Activated B cell treated with CpG ODN at 0.5 μM for 24 hours (primary cell): Measurements from ENCODE around the gene ARID3B. TPM values are rescaled to one million over a fixed set of nuclear protein-coding genes. Genes with fewer than 3 reads are reported as not detected.

ENCODE experiments used
- ATAC-seq: fragments of 200-7000 bp; cut with Tn5 transposase; one replicate; pipeline ENCODE4 v1.10.0; 2021; ENCODE audit warnings: low read depth, mild to moderate bottlenecking, moderate library complexity
- CTCF ChIA-PET: fragments of 350-600 bp; sonication (Branson Sonifier 250); formaldehyde crosslinking; loops from one replicate; lab custom pipeline; 2021; ENCODE audit warnings: antibody characterized with exemption; lab: Charles Lee
- POLR2A ChIA-PET: fragments of 350-600 bp; sonication (Branson Sonifier 250); formaldehyde crosslinking; loops from one replicate; lab custom pipeline; 2021; ENCODE audit warnings: antibody characterized with exemption; lab: Charles Lee
- DNase-seq: peaks from one replicate; pipeline ENCODE4 v3.0.0; 2022
- H3K27ac Mint-ChIP-seq: one replicate; pipeline ENCODE4 v1.8.0; 2020; ENCODE audit warnings: mixed read lengths
- H3K27me3 Mint-ChIP-seq: one replicate; pipeline ENCODE4 v1.8.0; 2021; ENCODE audit warnings: mixed read lengths
- H3K36me3 Mint-ChIP-seq: one replicate; pipeline ENCODE4 v1.8.0; 2021; ENCODE audit warnings: low read depth, mixed read lengths
- H3K4me1 Mint-ChIP-seq: one replicate; pipeline ENCODE4 v1.8.0; 2021; ENCODE audit warnings: mixed read lengths
- H3K4me3 Mint-ChIP-seq: one replicate; pipeline ENCODE4 v1.8.0; 2020; ENCODE audit warnings: mild to moderate bottlenecking, mixed read lengths
- H3K9me3 Mint-ChIP-seq: one replicate; pipeline ENCODE4 v1.8.0; 2020; ENCODE audit warnings: mixed read lengths
- intact Hi-C: fragments of 100-400 bp; cut with micrococcal nuclease; formaldehyde crosslinking; loops from one replicate; pipeline ENCODE4 v1.15.1; 2024
- total RNA-seq: library from RNA; stranded (reverse); gene quantifications from 2 replicates; pipeline ENCODE4 v1.2.3, GENCODE V29; 2022
- TF ChIP-seq, protein P1 (sequence below): fragments of 200-600 bp; IDR thresholded peaks from one replicate; pipeline ENCODE4 v1.8.0; 2022; ENCODE audit warnings: antibody characterized with exemption, mild to moderate bottlenecking

ARID3B gene
- total RNA-seq, 1 donor from 2014 or later, result 26.9 TPM

DNA sequence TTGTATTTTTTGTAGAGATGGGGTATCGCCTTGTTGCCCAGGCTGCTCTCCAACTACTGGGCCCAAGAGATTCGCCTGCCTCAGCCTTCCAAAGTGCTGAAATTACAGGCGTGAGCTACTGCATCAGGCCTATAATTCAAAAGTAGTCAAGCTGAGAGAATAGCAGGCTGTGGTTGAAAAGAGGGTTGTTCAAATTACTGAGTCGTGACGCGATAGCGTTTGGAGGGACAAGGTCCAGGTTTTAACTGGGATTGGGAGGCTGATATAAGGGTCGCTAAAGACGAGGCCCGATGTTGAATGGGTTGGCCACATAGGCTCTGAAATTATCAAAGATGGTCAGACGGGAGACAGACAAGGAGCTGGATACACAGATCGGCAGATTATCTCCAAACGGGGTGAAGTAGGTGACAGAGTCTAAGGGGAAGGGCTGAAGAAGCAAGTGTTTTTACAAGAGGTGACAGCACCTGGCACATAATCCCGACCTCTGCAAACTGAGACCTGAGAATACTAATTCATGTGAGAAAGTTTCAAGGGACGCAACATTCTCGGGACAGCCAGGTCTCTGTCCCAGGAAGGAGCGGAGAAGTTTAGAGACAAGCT lies 759 bp upstream of the ARID3B start:
- ATAC-seq (no peak), DNase-seq (no peak)
- CTCF ChIA-PET, result interaction anchor here (1.8 kb wide), 1 partner anchor 158 kb away, joined by 5 read pairs; no protein-coding TSS in a partner anchor
- POLR2A ChIA-PET, result interaction anchor here (0.5 to 2.5 kb wide), 19 partner anchors 15 to 915 kb away, joined by 3 to 37 read pairs (median 5); partner anchors contain the start of genes CCDC33, CLK3, EDC3 and PML
- intact Hi-C loops, result loop anchor here (2.0 to 10.0 kb wide), 6 partner anchors 51 to 1105 kb away; partner anchors contain the start of genes IMP3, SCAMP2, SIN3A and SNX33
- Mint-ChIP-seq H3K27ac (peak overlapping the region; percentile 95), H3K4me3 (peak overlapping the region; percentile 98), H3K27me3 (no peaks in the 10 kb centered on the region), H3K9me3 (no peaks in the 10 kb centered on the region), H3K4me1 (peaks cover 42% of the 10 kb centered on the region), H3K36me3 (peaks cover 21% of the 10 kb centered on the region)
- TF ChIP-seq, protein P1, sequence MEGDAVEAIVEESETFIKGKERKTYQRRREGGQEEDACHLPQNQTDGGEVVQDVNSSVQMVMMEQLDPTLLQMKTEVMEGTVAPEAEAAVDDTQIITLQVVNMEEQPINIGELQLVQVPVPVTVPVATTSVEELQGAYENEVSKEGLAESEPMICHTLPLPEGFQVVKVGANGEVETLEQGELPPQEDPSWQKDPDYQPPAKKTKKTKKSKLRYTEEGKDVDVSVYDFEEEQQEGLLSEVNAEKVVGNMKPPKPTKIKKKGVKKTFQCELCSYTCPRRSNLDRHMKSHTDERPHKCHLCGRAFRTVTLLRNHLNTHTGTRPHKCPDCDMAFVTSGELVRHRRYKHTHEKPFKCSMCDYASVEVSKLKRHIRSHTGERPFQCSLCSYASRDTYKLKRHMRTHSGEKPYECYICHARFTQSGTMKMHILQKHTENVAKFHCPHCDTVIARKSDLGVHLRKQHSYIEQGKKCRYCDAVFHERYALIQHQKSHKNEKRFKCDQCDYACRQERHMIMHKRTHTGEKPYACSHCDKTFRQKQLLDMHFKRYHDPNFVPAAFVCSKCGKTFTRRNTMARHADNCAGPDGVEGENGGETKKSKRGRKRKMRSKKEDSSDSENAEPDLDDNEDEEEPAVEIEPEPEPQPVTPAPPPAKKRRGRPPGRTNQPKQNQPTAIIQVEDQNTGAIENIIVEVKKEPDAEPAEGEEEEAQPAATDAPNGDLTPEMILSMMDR, result no peak

DNA sequence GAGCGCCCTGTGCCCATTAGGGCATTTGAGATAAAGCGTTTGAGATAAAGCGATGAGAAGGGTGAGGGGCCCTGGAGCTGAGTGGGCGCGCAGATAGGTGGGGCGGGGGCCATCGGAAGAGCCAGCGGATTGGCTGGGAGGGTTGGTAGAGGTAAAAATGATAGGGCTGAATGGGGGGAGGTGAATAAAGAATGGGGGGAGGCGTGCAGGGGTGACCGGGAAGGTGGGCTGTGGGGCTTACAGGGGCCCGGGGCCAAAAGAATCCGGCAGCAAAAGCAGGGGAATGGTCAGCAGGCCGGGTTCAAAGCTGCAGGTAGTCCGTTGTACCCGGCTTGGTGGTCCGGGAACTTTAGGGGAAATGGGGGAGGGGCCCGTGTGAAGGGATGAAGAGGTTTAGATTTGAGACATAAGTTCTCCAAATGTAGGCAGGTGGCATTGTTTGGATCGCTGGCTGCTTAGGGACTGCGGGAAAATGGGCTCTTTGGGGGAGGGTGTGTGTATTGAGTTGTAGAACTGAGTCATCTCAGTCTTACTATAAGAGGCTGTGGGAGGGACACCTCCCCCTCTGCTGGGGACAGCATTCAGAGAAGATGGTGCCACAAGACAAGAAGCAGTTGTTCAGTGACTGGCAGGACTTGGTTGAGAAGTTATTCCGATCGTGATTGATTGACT lies 610 bp downstream of the ARID3B start:
- Mint-ChIP-seq H3K27ac (peak overlapping the region; percentile 90), H3K9me3 (no peaks in the 10 kb centered on the region), H3K4me3 (peak overlapping the region; percentile 93), H3K4me1 (peaks cover 56% of the 10 kb centered on the region), H3K36me3 (peaks cover 29% of the 10 kb centered on the region), H3K27me3 (no peaks in the 10 kb centered on the region)
- ChIA-PET CTCF (interaction anchor here (0.6 to 1.8 kb wide), 3 partner anchors 73 to 159 kb away, joined by 4 to 5 read pairs (median 4); no protein-coding TSS in a partner anchor), POLR2A (interaction anchor here (0.5 to 2.5 kb wide), 13 partner anchors 74 to 914 kb away, joined by 3 to 37 read pairs (median 4); partner anchors contain the start of genes CLK3, COX5A, EDC3 and UBL7)
- ATAC-seq, result peak; percentile 56
- TF ChIP-seq, protein P1, result no peak
- intact Hi-C loops, result loop anchor here (1.0 to 10.0 kb wide), 10 partner anchors 53 to 1103 kb away; partner anchors contain the start of genes CLK3, IMP3, PML and SCAMP2
- DNase-seq, result peak; percentile 40

DNA sequence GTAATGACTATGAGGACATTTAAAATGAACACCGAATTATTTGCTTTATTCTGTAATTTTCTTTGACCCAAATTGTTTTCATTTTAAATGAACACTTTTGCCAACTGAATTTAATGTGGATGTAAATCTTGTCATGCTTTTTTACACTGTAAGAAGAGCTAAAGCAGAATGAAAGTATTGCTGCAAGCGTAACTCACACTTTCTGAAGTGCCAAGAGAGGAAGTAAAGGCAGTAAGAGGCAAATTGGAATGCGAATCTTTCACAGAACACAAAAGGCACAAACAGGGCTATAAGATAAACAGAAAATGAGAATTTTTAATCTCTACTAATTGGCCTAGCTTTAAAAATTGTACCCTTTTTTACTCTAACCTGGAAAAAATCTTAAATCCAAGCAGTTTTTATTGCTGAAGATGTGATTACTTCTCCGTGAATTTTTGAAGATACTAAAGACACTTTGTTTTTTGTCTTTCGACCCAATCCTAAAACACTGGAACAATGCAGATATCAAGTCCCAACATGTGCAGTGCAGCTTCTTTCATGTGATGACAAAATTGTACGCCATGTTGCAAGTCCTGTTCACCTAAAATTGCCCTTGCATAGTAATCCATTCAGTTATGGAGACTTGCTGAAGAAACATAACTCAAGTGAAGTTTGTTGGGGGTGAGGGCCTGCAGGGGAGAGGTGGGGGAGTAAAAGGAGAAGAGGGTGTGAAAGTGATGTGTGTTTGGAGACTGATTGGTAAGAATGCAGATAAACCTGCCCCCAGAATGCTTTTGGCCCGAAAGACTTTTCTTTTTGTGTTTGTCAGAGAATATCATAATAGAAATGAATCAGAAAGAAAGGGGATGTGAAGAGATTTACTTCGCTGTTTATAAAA lies 1.4 kb downstream of the ARID3B start:
- intact Hi-C loops, result loop anchor here (1.0 to 10.0 kb wide), 4 partner anchors 168 to 1102 kb away; partner anchors contain the start of genes IMP3, PML and SNX33
- POLR2A ChIA-PET, result interaction anchor here (0.5 to 2.5 kb wide), 6 partner anchors 73 to 236 kb away, joined by 3 to 37 read pairs (median 4); partner anchors contain the start of gene CLK3
- CTCF ChIA-PET, result interaction anchor here (0.6 kb wide), 1 partner anchor 72 kb away, joined by 4 read pairs; no protein-coding TSS in a partner anchor
- Mint-ChIP-seq H3K36me3 (peaks cover 33% of the 10 kb centered on the region), H3K4me3 (peak overlapping the region; percentile 93), H3K27ac (peak overlapping the region; percentile 90), H3K4me1 (peaks cover 60% of the 10 kb centered on the region), H3K9me3 (no peaks in the 10 kb centered on the region), H3K27me3 (no peaks in the 10 kb centered on the region)
- DNase-seq (no peak), ATAC-seq (no peak)
- TF ChIP-seq, protein P1, result no peak

DNA sequence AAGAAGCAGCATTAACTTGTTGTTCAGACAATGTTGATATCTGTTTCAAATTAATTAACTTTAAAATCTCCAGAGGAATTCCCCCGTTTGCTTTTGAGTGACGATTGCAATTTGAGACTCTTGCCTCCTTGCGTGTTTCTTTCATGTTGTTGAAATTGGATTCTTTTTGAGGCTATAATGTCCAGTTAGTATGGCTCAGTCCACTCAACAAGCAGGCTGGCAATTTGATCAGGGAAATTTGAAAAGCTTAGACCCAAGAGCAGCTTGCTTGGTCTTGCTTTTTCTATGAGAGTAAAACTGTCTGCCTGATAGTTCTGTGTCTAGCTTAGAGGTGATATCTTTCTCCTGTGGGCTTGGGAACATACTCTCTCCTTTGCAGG lies 2.0 kb downstream of the ARID3B start:
- POLR2A ChIA-PET, result interaction anchor here (0.5 to 1.1 kb wide), 2 partner anchors 144 to 158 kb away, joined by 3 to 4 read pairs; no protein-coding TSS in a partner anchor
- H3K4me1 Mint-ChIP-seq, result peaks cover 63% of the 10 kb centered on the region
- CTCF ChIA-PET, result no interaction called here
- intact Hi-C loops, result loop anchor here (2.0 to 10.0 kb wide), 3 partner anchors 244 to 1102 kb away; partner anchors contain the start of genes IMP3, PML and SNX33
- ATAC-seq, result no peak
- TF ChIP-seq, protein P1, result no peak
- no peaks in the 10 kb centered on the region for H3K9me3 Mint-ChIP-seq
- H3K27ac Mint-ChIP-seq, result peak overlapping the region; percentile 90
- peaks cover 39% of the 10 kb centered on the region for H3K36me3 Mint-ChIP-seq
- no peak for DNase-seq
- no peaks in the 10 kb centered on the region for H3K27me3 Mint-ChIP-seq
- H3K4me3 Mint-ChIP-seq, result peak overlapping the region; percentile 93
